Upper lobe of left lung (tissue), 6 donors: ENCODE results near the gene TMEM271. TPM values are rescaled to one million over a fixed set of nuclear protein-coding genes. Genes with fewer than 3 reads are reported as not detected.
A peak's percentile ranks its signal among the peaks of the same experiment; 100 is the strongest.

Experiments
- ATAC-seq, 2 donors: fragments of 200-7000 bp; cut with Tn5 transposase; one replicate each; pipeline ENCODE4 v1.9.1; 2022; ENCODE audit warnings: mild to moderate bottlenecking in 2 of 2, moderate library complexity in 2 of 2; ENCODE audit not compliant: low FRiP score in 2 of 2
- DNase-seq, 2 donors: peaks; one replicate each; pipeline ENCODE4 v3.0.0-alpha.2; 2019 to 2020
- H3K27ac ChIP-seq, 4 donors: fragments of 200-600 bp; sonication (generic); one replicate each; pipeline ENCODE4 v1.5.1; 2016 to 2019
- H3K27me3 ChIP-seq, 4 donors: fragments of 200-600 bp; sonication (generic); one replicate each; pipeline ENCODE4 v1.5.1; 2017 to 2019
- H3K36me3 ChIP-seq, 4 donors: fragments of 200-600 bp; sonication (generic); one replicate each; pipeline ENCODE4 v1.5.1; 2016 to 2019
- H3K4me1 ChIP-seq, 4 donors: fragments of 200-600 bp; sonication (generic); one replicate each; pipeline ENCODE4 v1.5.1; 2018 to 2019
- H3K4me3 ChIP-seq, 4 donors: fragments of 200-600 bp; sonication (generic); one replicate each; pipeline ENCODE4 v1.5.1; 2017 to 2019; ENCODE audit warnings: mild to moderate bottlenecking in 2 of 4, moderate library complexity in 1 of 4
- H3K9me3 ChIP-seq, 4 donors: fragments of 200-600 bp; sonication (generic); one replicate each; pipeline ENCODE4 v1.5.1; 2018 to 2019
- CTCF ChIP-seq, 6 experiments: fragments of 450-650 bp in 4 of 6; fragments of 200-600 bp in 2 of 6; sonication (generic) in 2 of 6; IDR thresholded peaks; one replicate each; pipeline ENCODE4 v1.5.1; 2016 to 2019; ENCODE audit warnings: antibody characterized with exemption in 6 of 6
- EP300 ChIP-seq, 4 donors: sonication (generic); formaldehyde crosslinking; IDR thresholded peaks; one replicate each; pipeline ENCODE4 v1.5.1; 2017; ENCODE audit warnings: antibody characterized with exemption in 4 of 4, control low read depth in 2 of 4
- POLR2A ChIP-seq, 4 donors: fragments of 450-650 bp; IDR thresholded peaks; one replicate each; pipeline ENCODE4 v1.5.1; 2016 to 2017; ENCODE audit warnings: antibody characterized with exemption in 4 of 4, mild to moderate bottlenecking in 2 of 4
- POLR2AphosphoS5 ChIP-seq, 2 donors: sonication (generic); formaldehyde crosslinking; IDR thresholded peaks; one replicate each; pipeline ENCODE4 v1.5.1; 2017; ENCODE audit warnings: antibody characterized with exemption in 2 of 2
- WGBS, 2 donors: methylation state at CpG; one replicate each; pipeline ENCODE4 v1.1.5; 2017 to 2018; 5-methylcytosine and 5-hydroxymethylcytosine counted together
- total RNA-seq, 6 donors: library from RNA; depleted of rRNA in 4 of 6; stranded (reverse); fragments of >200 nt in 4 of 6; gene quantifications; one replicate each; pipeline versions ENCODE4 v1.1.0 to v1.2.1, GENCODE V29; 2016 to 2021
- donor health status: DM: no; HTN: no; CAD: no; lungs with moderate emphysema.
- donor health status: DM: no; HTN: yes; CAD: no; lungs with severe emphysema.

The TMEM271 gene
- total RNA-seq, 6 donors from 2014 or later, result not detected

GRCh38 chr4:535924-536281 lies 40.2 kb downstream of the TMEM271 start:
- Histone ChIP-seq H3K27me3 (no peaks in the 10 kb centered on the region), H3K4me1 (no peaks in the 10 kb centered on the region), H3K4me3 (no peak overlapping the region), H3K9me3 (no peaks in the 10 kb centered on the region), H3K36me3 (peaks cover 3 to 78% (median 53%) of the 10 kb centered on the region in 4 donors), H3K27ac (no peak overlapping the region)
- DNase-seq (peak in 1 of 2 donors; percentile 69), ATAC-seq (no peak)
- TF ChIP-seq CTCF (IDR thresholded peaks at IDR 0.05) (no peak), EP300 (IDR thresholded peaks at IDR 0.05) (no peak), POLR2A (IDR thresholded peaks at IDR 0.05) (no peak), POLR2AphosphoS5 (IDR thresholded peaks at IDR 0.05) (no peak)
- 91 to 95% methylated on average over 19 to 23 of the region's 23 CpGs for WGBS, 2 donors

GRCh38 chr4:535181-535923 lies 40.7 kb downstream of the TMEM271 start:
- peaks cover 8 to 83% (median 58%) of the 10 kb centered on the region in 4 donors for H3K36me3 ChIP-seq
- no peak overlapping the region for H3K27ac ChIP-seq
- H3K9me3 ChIP-seq, result no peaks in the 10 kb centered on the region
- ATAC-seq (no peak), DNase-seq (peak in 1 of 2 donors; percentile 78)
- WGBS, 2 donors, result 94 to 98% methylated on average over 16 to 32 of the region's 39 CpGs
- no peak overlapping the region for H3K4me3 ChIP-seq
- H3K27me3 ChIP-seq, result no peaks in the 10 kb centered on the region
- H3K4me1 ChIP-seq, result no peaks in the 10 kb centered on the region
- TF ChIP-seq EP300 (IDR thresholded peaks at IDR 0.05), result no peak
- TF ChIP-seq CTCF (IDR thresholded peaks at IDR 0.05), result no peak

GRCh38 chr4:534576-535151 lies 41.4 kb downstream of the TMEM271 start:
- H3K27me3 ChIP-seq, result no peaks in the 10 kb centered on the region
- 89 to 94% methylated on average over 20 to 22 of the region's 22 CpGs for WGBS, 2 donors
- H3K27ac ChIP-seq, result no peak overlapping the region
- H3K4me1 ChIP-seq, result no peaks in the 10 kb centered on the region
- no peak overlapping the region for H3K4me3 ChIP-seq
- H3K36me3 ChIP-seq, result peaks cover 8 to 90% (median 63%) of the 10 kb centered on the region in 4 donors
- TF ChIP-seq CTCF (IDR thresholded peaks at IDR 0.05) (no peak), POLR2A (IDR thresholded peaks at IDR 0.05) (no peak), POLR2AphosphoS5 (IDR thresholded peaks at IDR 0.05) (no peak)
- ATAC-seq (no peak), DNase-seq (no peak)
- no peaks in the 10 kb centered on the region for H3K9me3 ChIP-seq

- 95 to 98% methylated on average over 15 to 21 of the region's 21 CpGs for WGBS, 2 donors
- DNase-seq, result peak in 1 of 2 donors; percentile 59
- peaks cover 8 to 91% (median 64%) of the 10 kb centered on the region in 4 donors for H3K36me3 ChIP-seq
Measured at GRCh38 chr4:534101-534575, 42.0 kb downstream of the TMEM271 start.

More at GRCh38 chr4:534101-534575, 42.0 kb downstream of the TMEM271 start:
- H3K9me3 ChIP-seq, result no peaks in the 10 kb centered on the region
- H3K27me3 ChIP-seq, result no peaks in the 10 kb centered on the region
- no peak overlapping the region for H3K27ac ChIP-seq
- no peaks in the 10 kb centered on the region for H3K4me1 ChIP-seq
- H3K4me3 ChIP-seq, result no peak overlapping the region
- no peak for TF ChIP-seq CTCF (IDR thresholded peaks at IDR 0.05)
- no peak for TF ChIP-seq POLR2A (IDR thresholded peaks at IDR 0.05)
- TF ChIP-seq EP300 (IDR thresholded peaks at IDR 0.05), result no peak
- TF ChIP-seq POLR2AphosphoS5 (IDR thresholded peaks at IDR 0.05), result no peak
- no peak for ATAC-seq
